Adrenal gland (tissue), 12 donors: ENCODE results near the gene KRTAP4-16. TPM values are rescaled to one million over a fixed set of nuclear protein-coding genes. Genes with fewer than 3 reads are reported as not detected.
"Not testable (repeated sequence)": the region's sequence is repeated elsewhere in the genome, so short reads cannot be mapped to it uniquely, and the experiment has no call there.

ENCODE experiments used
- DNase-seq, 7 donors: peaks; one replicate each; pipeline ENCODE4 v3.0.0-alpha.2; 2019 to 2020
- H3K27ac ChIP-seq, 5 donors: fragments of 200-600 bp; sonication (generic) in 4 of 5; 1 replicate in 3 of 5; 2 replicates in 2 of 5; pipeline versions ENCODE4 v1.5.1 to v1.8.0; 2016 to 2020; ENCODE audit warnings: mild to moderate bottlenecking in 1 of 5
- H3K27me3 ChIP-seq: fragments of 200-600 bp; 2 replicates; pipeline ENCODE4 v1.8.0; 2021
- H3K36me3 ChIP-seq, 2 donors: fragments of 200-600 bp; replicated peaks in 1 of 2; 1 replicate in 1 of 2; 2 replicates in 1 of 2; pipeline versions ENCODE4 v1.5.1 to v1.8.0; 2018 to 2022
- H3K4me1 ChIP-seq, 2 donors: fragments of 200-600 bp; replicated peaks in 1 of 2; 1 replicate in 1 of 2; 2 replicates in 1 of 2; pipeline versions ENCODE4 v1.5.1 to v1.8.0; 2018 to 2021
- H3K4me3 ChIP-seq, 4 donors: fragments of 200-600 bp; sonication (generic) in 3 of 4; one replicate each; pipeline ENCODE4 v1.5.1; 2016 to 2018
- H3K9me3 ChIP-seq, 3 donors: fragments of 200-600 bp; sonication (generic) in 1 of 3; replicated peaks in 1 of 3; 1 replicate in 2 of 3; 2 replicates in 1 of 3; pipeline versions ENCODE4 v1.5.1 to v1.8.0; 2016 to 2021
- CTCF ChIP-seq, 6 experiments: fragments of 450-650 bp in 4 of 6; fragments of 200-600 bp in 2 of 6; sonication (generic) in 1 of 6; IDR thresholded peaks; 1 replicate in 5 of 6; 2 replicates in 1 of 6; pipeline versions ENCODE4 v1.5.1 to v1.8.0; 2016 to 2021; ENCODE audit warnings: antibody characterized with exemption in 6 of 6, mild to moderate bottlenecking in 2 of 6, moderate library complexity in 1 of 6
- POLR2A ChIP-seq, 2 donors: fragments of 450-650 bp; IDR thresholded peaks; one replicate each; pipeline ENCODE4 v1.6.1; 2017; ENCODE audit warnings: antibody characterized with exemption in 2 of 2, mild to moderate bottlenecking in 2 of 2, moderate library complexity in 1 of 2
- WGBS, 4 donors: extraction: QIAGEN DNeasy Blood & Tissue Kit in 2 of 4; methylation state at CpG; one replicate each; pipeline versions ENCODE4 v1.1.5 to v1.1.7; 2013 to 2017; 5-methylcytosine and 5-hydroxymethylcytosine counted together
- intact Hi-C, 2 donors: fragments of 100-400 bp; cut with DNase I; formaldehyde crosslinking; loops; one replicate each; pipeline versions ENCODE4 v1.14.1 to v1.15.0; 2022 to 2023
- polyA plus RNA-seq, 3 donors: library from polyadenylated mRNA; stranded (reverse); fragments of 200-250 nt in 2 of 3; fragments of 350-450 nt in 1 of 3; fragmentation: Illumina TruSeq in 1 of 3; extraction: RNeasy Lipid Tissue Mini Kit (QIAGEN cat#74804) in 1 of 3; gene quantifications; one replicate each; pipeline ENCODE4 v1.2.3, GENCODE V29; 2013 to 2014
- total RNA-seq, 9 donors: library from RNA; depleted of rRNA in 4 of 9; stranded (reverse); fragments of >200 nt in 4 of 9; fragments of 120-200 nt in 1 of 9; fragmentation: NEBNext Ultra II Directional in 1 of 9; extraction: Animal tissue kit (Norgen Biotek cat#: 25700) in 1 of 9; gene quantifications; one replicate each; pipeline versions ENCODE4 v1.1.0 to v1.2.4, GENCODE V29; 2013 to 2023
- donor health status: healthy with polysubstance abuse.
- donor health status: Bipolar disorder and iron deficiency.
- donor health status: DM: yes; HTN: yes; CAD: no.
- donor health status: DM: no; HTN: no; CAD: no.
- donor health status: DM: no; HTN: no; CAD: no.
- donor health status: DM: yes; HTN: yes; CAD: no.

Gene KRTAP4-16
- total and polyA plus RNA-seq, 12 donors = not detected

- Histone ChIP-seq H3K36me3 (no peaks in the 10 kb centered on the region), H3K27me3 (no peaks in the 10 kb centered on the region), H3K4me1 (no peaks in the 10 kb centered on the region), H3K27ac (no peak within 1 kb of the TSS), H3K4me3 (no peak within 1 kb of the TSS), H3K9me3 (peaks cover 0 to 4% (median 0%) of the 10 kb centered on the region in 3 donors)
- TF ChIP-seq CTCF (IDR thresholded peaks at IDR 0.05) (no peak), POLR2A (IDR thresholded peaks at IDR 0.05) (no peak)
- 74 to 84% (median 80%) methylated on average over 5 to 6 of the region's 6 CpGs for WGBS, 4 donors
- intact Hi-C loops = no loop called here
- no peak for DNase-seq
Observed at GRCh38 chr17:41140360-41141131, 38.5 kb upstream of the KRTAP4-16 start, which contains the start of gene KRTAP4-6. KRTAP4-6 (minus strand) TSS chr17:41140544; CDS start chr17:41140487, 57 bp downstream.

- DNase-seq = not testable (repeated sequence)
Observed at GRCh38 chr17:41139865-41140264, 37.9 kb upstream of the KRTAP4-16 start.

GRCh38 chr17:41133880-41134735, 32.1 kb upstream of the KRTAP4-16 start:
- Histone ChIP-seq H3K36me3 (no peaks in the 10 kb centered on the region), H3K27me3 (no peaks in the 10 kb centered on the region), H3K4me1 (no peaks in the 10 kb centered on the region), H3K9me3 (no peaks in the 10 kb centered on the region), H3K27ac (no peak overlapping the region), H3K4me3 (no peak overlapping the region)
- TF ChIP-seq CTCF (IDR thresholded peaks at IDR 0.05) = no peak
- TF ChIP-seq POLR2A (IDR thresholded peaks at IDR 0.05) = no peak
- no peak for DNase-seq
- WGBS, 4 donors = 52 to 70% (median 58%) methylated on average over 2 of the region's 2 CpGs
- intact Hi-C loops = no loop called here

More at GRCh38 chr17:41139865-41140264, 37.9 kb upstream of the KRTAP4-16 start:
- H3K4me3 ChIP-seq, H3K4me1 ChIP-seq, H3K27me3 ChIP-seq, H3K27ac ChIP-seq, intact Hi-C loops, H3K36me3 ChIP-seq, H3K9me3 ChIP-seq: not testable (repeated sequence)
- 76 to 83% (median 82%) methylated on average over 11 to 12 of the region's 12 CpGs for WGBS, 4 donors

GRCh38 chr17:41131979-41132378, 30.0 kb upstream of the KRTAP4-16 start:
- TF ChIP-seq POLR2A (IDR thresholded peaks at IDR 0.05) = no peak
- 79 to 88% (median 85%) methylated on average over 3 of the region's 3 CpGs for WGBS, 4 donors
- no peaks in the 10 kb centered on the region for H3K4me1 ChIP-seq
- no peak for DNase-seq
- no peaks in the 10 kb centered on the region for H3K9me3 ChIP-seq
- no peaks in the 10 kb centered on the region for H3K36me3 ChIP-seq
- H3K27ac ChIP-seq = no peak overlapping the region
- intact Hi-C loops = no loop called here
- no peaks in the 10 kb centered on the region for H3K27me3 ChIP-seq
- no peak overlapping the region for H3K4me3 ChIP-seq

- 26 to 44% (median 29%) methylated on average over 1 of the region's 1 CpG for WGBS, 4 donors
- DNase-seq = no peak
- no peaks in the 10 kb centered on the region for H3K9me3 ChIP-seq
- TF ChIP-seq POLR2A (IDR thresholded peaks at IDR 0.05) (no peak), CTCF (IDR thresholded peaks at IDR 0.05) (no peak)
- no peaks in the 10 kb centered on the region for H3K4me1 ChIP-seq
- H3K27ac ChIP-seq = no peak overlapping the region
- H3K36me3 ChIP-seq = no peaks in the 10 kb centered on the region
- H3K27me3 ChIP-seq = no peaks in the 10 kb centered on the region
- intact Hi-C loops = no loop called here
- no peak overlapping the region for H3K4me3 ChIP-seq
Observed at GRCh38 chr17:41127371-41127770, 25.4 kb upstream of the KRTAP4-16 start.
